ENCODE results near the gene SALL4. TPM values are rescaled to one million over a fixed set of nuclear protein-coding genes. Genes with fewer than 3 reads are reported as not detected.

Gene SALL4
- total RNA-seq, 2 donors from 2014 or later: 0.13 to 0.35 TPM

GRCh38 chr20:51833326-51833725 lies 31.0 kb upstream of the SALL4 start:
- TF ChIP-seq CTCF (IDR thresholded peaks at IDR 0.05): no peak
- Histone ChIP-seq H3K27ac (no peak overlapping the region), H3K4me3 (no peak overlapping the region), H3K9me3 (no peaks in the 10 kb centered on the region), H3K27me3 (no peaks in the 10 kb centered on the region), H3K9ac (ENCODE audit: low read depth in 2 of 2, low read length in 2 of 2) (no peak overlapping the region), H3K36me3 (no peaks in the 10 kb centered on the region), H3K4me1 (no peaks in the 10 kb centered on the region)
- no peak for DNase-seq
- intact Hi-C loops (cut with DNase I): no loop called here

GRCh38 chr20:51832276-51832675 lies 30.0 kb upstream of the SALL4 start:
- Histone ChIP-seq H3K36me3 (no peaks in the 10 kb centered on the region), H3K27ac (no peak overlapping the region), H3K9me3 (no peaks in the 10 kb centered on the region), H3K4me1 (no peaks in the 10 kb centered on the region), H3K9ac (ENCODE audit: low read depth in 2 of 2, low read length in 2 of 2) (no peak overlapping the region), H3K4me3 (no peak overlapping the region), H3K27me3 (no peaks in the 10 kb centered on the region)
- no peak for DNase-seq
- intact Hi-C loops (cut with DNase I): no loop called here
- TF ChIP-seq CTCF (IDR thresholded peaks at IDR 0.05): no peak

- no peaks in the 10 kb centered on the region for H3K4me1 ChIP-seq
- H3K9ac ChIP-seq (ENCODE audit: low read depth in 2 of 2, low read length in 2 of 2): no peak overlapping the region
- intact Hi-C loops (cut with DNase I): no loop called here
- no peak overlapping the region for H3K27ac ChIP-seq
- H3K9me3 ChIP-seq: no peaks in the 10 kb centered on the region
- TF ChIP-seq CTCF (IDR thresholded peaks at IDR 0.05): no peak
- H3K4me3 ChIP-seq: no peak overlapping the region
- no peaks in the 10 kb centered on the region for H3K27me3 ChIP-seq
- no peaks in the 10 kb centered on the region for H3K36me3 ChIP-seq
- no peak for DNase-seq
These were observed 29.5 kb upstream of the SALL4 start for GRCh38 chr20:51831866-51832265.

- TF ChIP-seq CTCF (IDR thresholded peaks at IDR 0.05): no peak
- intact Hi-C loops (cut with DNase I): no loop called here
- Histone ChIP-seq H3K4me3 (no peak overlapping the region), H3K9ac (ENCODE audit: low read depth in 2 of 2, low read length in 2 of 2) (no peak overlapping the region), H3K27me3 (no peaks in the 10 kb centered on the region), H3K27ac (no peak overlapping the region), H3K36me3 (no peaks in the 10 kb centered on the region), H3K4me1 (no peaks in the 10 kb centered on the region), H3K9me3 (no peaks in the 10 kb centered on the region)
- DNase-seq: no peak
These were observed 28.2 kb upstream of the SALL4 start for GRCh38 chr20:51830538-51830937.

GRCh38 chr20:51828762-51829161 lies 26.4 kb upstream of the SALL4 start:
- TF ChIP-seq CTCF (IDR thresholded peaks at IDR 0.05): no peak
- Histone ChIP-seq H3K36me3 (no peaks in the 10 kb centered on the region), H3K9me3 (no peaks in the 10 kb centered on the region), H3K4me3 (no peak overlapping the region), H3K4me1 (no peaks in the 10 kb centered on the region), H3K9ac (ENCODE audit: low read depth in 2 of 2, low read length in 2 of 2) (no peak overlapping the region), H3K27me3 (no peaks in the 10 kb centered on the region), H3K27ac (no peak overlapping the region)
- intact Hi-C loops (cut with DNase I): no loop called here
- no peak for DNase-seq

GRCh38 chr20:51826372-51826771 lies 24.1 kb upstream of the SALL4 start:
- H3K36me3 ChIP-seq: no peaks in the 10 kb centered on the region
- no peak overlapping the region for H3K27ac ChIP-seq
- no peak for DNase-seq
- intact Hi-C loops (cut with DNase I): no loop called here
- no peak overlapping the region for H3K4me3 ChIP-seq
- no peak overlapping the region for H3K9ac ChIP-seq (ENCODE audit: low read depth in 2 of 2, low read length in 2 of 2)
- H3K27me3 ChIP-seq: no peaks in the 10 kb centered on the region
- H3K9me3 ChIP-seq: no peaks in the 10 kb centered on the region
- no peak for TF ChIP-seq CTCF (IDR thresholded peaks at IDR 0.05)
- H3K4me1 ChIP-seq: no peaks in the 10 kb centered on the region

Measured in colonic mucosa (tissue), 4 donors.